22Rv1 (cell line): Measurements from ENCODE around the gene PAK4.

Source experiments
- ZFX ChIP-seq: fragments of 450-650 bp; IDR thresholded peaks from 2 replicates; pipeline ENCODE4 v1.6.1; 2017; ENCODE audit warnings: antibody characterized with exemption, borderline replicate concordance
- TF ChIP-seq, protein P1 (sequence below): fragments of 450-650 bp; IDR thresholded peaks from 2 replicates; pipeline ENCODE4 v1.5.1; 2017; ENCODE audit warnings: mild to moderate bottlenecking

DNA sequence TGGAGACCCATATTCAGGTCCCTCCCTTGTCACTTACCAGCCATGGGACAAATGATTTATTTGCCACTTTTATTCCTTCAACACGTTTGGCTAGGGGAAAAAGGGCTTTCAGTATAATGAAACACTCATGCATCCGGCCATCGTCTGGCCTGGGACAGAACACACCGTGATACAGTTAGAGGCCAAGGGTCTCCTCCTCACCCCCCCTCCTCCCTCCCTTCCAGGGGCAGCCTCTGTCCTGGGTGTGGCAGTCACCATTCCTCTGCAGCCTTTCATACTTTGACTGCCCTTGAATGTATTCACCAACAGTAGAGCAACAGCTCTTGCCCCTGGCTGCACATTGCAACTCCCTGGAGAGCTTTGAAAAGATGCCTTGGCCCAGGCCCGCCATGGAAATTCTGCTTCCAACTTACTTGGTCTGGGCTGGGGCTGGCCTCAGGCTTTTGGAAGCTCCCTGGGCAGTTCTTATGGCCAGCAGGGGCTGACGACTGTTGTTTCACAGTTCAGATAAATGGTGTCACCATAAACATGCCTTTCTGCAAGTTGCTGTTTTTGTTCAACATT, 3.0 kb downstream of the PAK4 start:
- TF ChIP-seq, protein P1, sequence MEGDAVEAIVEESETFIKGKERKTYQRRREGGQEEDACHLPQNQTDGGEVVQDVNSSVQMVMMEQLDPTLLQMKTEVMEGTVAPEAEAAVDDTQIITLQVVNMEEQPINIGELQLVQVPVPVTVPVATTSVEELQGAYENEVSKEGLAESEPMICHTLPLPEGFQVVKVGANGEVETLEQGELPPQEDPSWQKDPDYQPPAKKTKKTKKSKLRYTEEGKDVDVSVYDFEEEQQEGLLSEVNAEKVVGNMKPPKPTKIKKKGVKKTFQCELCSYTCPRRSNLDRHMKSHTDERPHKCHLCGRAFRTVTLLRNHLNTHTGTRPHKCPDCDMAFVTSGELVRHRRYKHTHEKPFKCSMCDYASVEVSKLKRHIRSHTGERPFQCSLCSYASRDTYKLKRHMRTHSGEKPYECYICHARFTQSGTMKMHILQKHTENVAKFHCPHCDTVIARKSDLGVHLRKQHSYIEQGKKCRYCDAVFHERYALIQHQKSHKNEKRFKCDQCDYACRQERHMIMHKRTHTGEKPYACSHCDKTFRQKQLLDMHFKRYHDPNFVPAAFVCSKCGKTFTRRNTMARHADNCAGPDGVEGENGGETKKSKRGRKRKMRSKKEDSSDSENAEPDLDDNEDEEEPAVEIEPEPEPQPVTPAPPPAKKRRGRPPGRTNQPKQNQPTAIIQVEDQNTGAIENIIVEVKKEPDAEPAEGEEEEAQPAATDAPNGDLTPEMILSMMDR: no peak
- TF ChIP-seq ZFX: no peak
